H1 (cell line): Measurements from ENCODE around the gene UBASH3B. TPM values are rescaled to one million over a fixed set of nuclear protein-coding genes. Genes with fewer than 3 reads are reported as not detected.

Experiments
- CTCF ChIA-PET: fragments of 300-600 bp; sonication (Branson Sonifier 250); formaldehyde crosslinking; loops from one replicate; lab custom pipeline; 2021; ENCODE audit not compliant: partially characterized antibody; lab: Charles Lee
- POLR2A ChIA-PET: fragments of 300-600 bp; sonication (Branson Sonifier 250); formaldehyde crosslinking; loops from one replicate; lab custom pipeline; 2021; ENCODE audit warnings: inconsistent platforms; ENCODE audit not compliant: partially characterized antibody; lab: Charles Lee
- DNase-seq, 2 experiments: peaks; one replicate each; pipeline versions ENCODE4 v3.0.0 to v3.0.0-alpha.2; 2010 to 2022; ENCODE audit warnings: low spot score in 2 of 2, low read depth in 1 of 2, mixed read lengths in 1 of 2
- FAIRE-seq: peaks from 2 replicates; lab custom pipeline; 2011; peaks lifted over from hg19 to GRCh38; lab: Jason Lieb, UNC
- H2AFZ ChIP-seq: 2 replicates; pipeline ENCODE4 v1.8.1; 2012; ENCODE audit warnings: low read length, inconsistent platforms
- H2AK5ac ChIP-seq: 2 replicates; pipeline ENCODE4 v1.6.1; 2013; ENCODE audit warnings: low read depth, low read length
- H2BK120ac ChIP-seq: replicated peaks from 2 replicates; pipeline ENCODE3; 2013; ENCODE audit warnings: low read depth, low read length, inconsistent platforms
- H2BK12ac ChIP-seq: 2 replicates; pipeline ENCODE4 v1.6.1; 2013; ENCODE audit warnings: low read depth, low read length
- H2BK15ac ChIP-seq: 2 replicates; pipeline ENCODE4 v1.6.1; 2013; ENCODE audit warnings: low read length
- H2BK20ac ChIP-seq: 2 replicates; pipeline ENCODE4 v1.6.1; 2013; ENCODE audit warnings: low read length
- H2BK5ac ChIP-seq: 2 replicates; pipeline ENCODE4 v1.6.1; 2013; ENCODE audit warnings: low read depth, low read length
- H3K14ac ChIP-seq: 2 replicates; pipeline ENCODE4 v1.6.1; 2013; ENCODE audit warnings: inconsistent platforms; ENCODE audit not compliant: insufficient read length
- H3K18ac ChIP-seq: 2 replicates; pipeline ENCODE4 v1.6.1; 2013; ENCODE audit warnings: low read length; ENCODE audit errors: extremely low read depth
- H3K23ac ChIP-seq: 2 replicates; pipeline ENCODE4 v1.6.1; 2013; ENCODE audit warnings: inconsistent platforms; ENCODE audit not compliant: insufficient read length
- H3K23me2 ChIP-seq: 2 replicates; pipeline ENCODE4 v1.6.1; 2013; ENCODE audit warnings: low read depth, low read length
- H3K27ac ChIP-seq: 2 replicates; pipeline ENCODE4 v1.6.1; 2011; ENCODE audit warnings: low read depth, low read length, inconsistent platforms
- H3K27me3 ChIP-seq, 4 experiments: replicated peaks in 1 of 4; 1 replicate in 1 of 4; 2 replicates in 3 of 4; pipeline versions ENCODE4 v1.6.1 to v1.8.1; 2011 to 2013; ENCODE audit warnings: low read length in 3 of 4, mild to moderate bottlenecking in 3 of 4, inconsistent platforms in 2 of 4, mixed read lengths in 2 of 4, moderate library complexity in 1 of 4; ENCODE audit not compliant: control insufficient read depth in 3 of 4, insufficient read depth in 3 of 4; ENCODE audit errors: extremely low read depth in 1 of 4
- H3K36me3 ChIP-seq, 4 experiments: 2 replicates each; pipeline versions ENCODE4 v1.6.1 to v1.8.1; 2011 to 2013; ENCODE audit warnings: mild to moderate bottlenecking in 4 of 4, low read length in 3 of 4, moderate library complexity in 2 of 4, control low read depth in 1 of 4, inconsistent platforms in 1 of 4; ENCODE audit not compliant: insufficient read depth in 4 of 4, control insufficient read depth in 2 of 4
- H3K4ac ChIP-seq: replicated peaks from 2 replicates; pipeline ENCODE3; 2013; ENCODE audit warnings: low read length, low read depth, mixed read lengths, inconsistent platforms; ENCODE audit not compliant: insufficient read length
- H3K4me1 ChIP-seq, 4 experiments: replicated peaks in 1 of 4; 1 replicate in 1 of 4; 2 replicates in 3 of 4; pipeline versions ENCODE4 v1.6.1 to v1.8.1; 2011 to 2013; ENCODE audit warnings: low read length in 3 of 4, inconsistent platforms in 2 of 4, mixed read lengths in 1 of 4; ENCODE audit not compliant: insufficient read depth in 4 of 4, control insufficient read depth in 3 of 4
- H3K4me2 ChIP-seq, 2 experiments: 2 replicates each; pipeline versions ENCODE4 v1.6.1 to v1.8.1; 2011 to 2013; ENCODE audit warnings: low read depth in 2 of 2, low read length in 2 of 2, control low read depth in 1 of 2, inconsistent platforms in 1 of 2, mild to moderate bottlenecking in 1 of 2; ENCODE audit not compliant: insufficient read depth in 1 of 2
- H3K4me3 ChIP-seq, 4 experiments: fragments of 200-600, 300-600 bp in 1 of 4; sonication (generic), shearing (Covaris generic), sonication (Bioruptor Twin) in 1 of 4; 2 replicates each; pipeline versions ENCODE4 v1.5.1 to v1.8.1; 2011 to 2016; ENCODE audit warnings: low read length in 4 of 4, low read depth in 3 of 4, control low read depth in 2 of 4, inconsistent platforms in 2 of 4, mild to moderate bottlenecking in 2 of 4, mixed read lengths in 1 of 4, moderate library complexity in 1 of 4; ENCODE audit not compliant: insufficient read depth in 2 of 4; ENCODE audit errors: extremely low read depth in 1 of 4
- H3K56ac ChIP-seq: replicated peaks from 2 replicates; pipeline ENCODE3; 2013; ENCODE audit warnings: low read depth, mild to moderate bottlenecking, mixed read lengths, low read length, inconsistent platforms; ENCODE audit not compliant: insufficient read length
- H3K79me1 ChIP-seq: 2 replicates; pipeline ENCODE4 v1.6.1; 2013; ENCODE audit warnings: low read depth, low read length, control low read depth
- H3K79me2 ChIP-seq, 2 experiments: 2 replicates each; pipeline versions ENCODE4 v1.6.1 to v1.8.1; 2012 to 2013; ENCODE audit warnings: low read length in 2 of 2, mild to moderate bottlenecking in 2 of 2, inconsistent platforms in 1 of 2; ENCODE audit not compliant: insufficient read depth in 2 of 2, control insufficient read depth in 1 of 2
- H3K9ac ChIP-seq, 4 experiments: replicated peaks in 1 of 4; 1 replicate in 1 of 4; 2 replicates in 3 of 4; pipeline versions ENCODE4 v1.6.1 to v1.8.1; 2011 to 2013; ENCODE audit warnings: low read depth in 3 of 4, low read length in 3 of 4, control low read depth in 2 of 4, mild to moderate bottlenecking in 2 of 4, moderate library complexity in 2 of 4, inconsistent platforms in 1 of 4; ENCODE audit errors: extremely low read depth in 1 of 4
- H3K9me3 ChIP-seq, 2 experiments: 2 replicates each; pipeline versions ENCODE4 v1.6.1 to v1.8.1; 2012 to 2013; ENCODE audit warnings: mild to moderate bottlenecking in 2 of 2, moderate library complexity in 2 of 2, control low read depth in 1 of 2, inconsistent platforms in 1 of 2, low read depth in 1 of 2, low read length in 1 of 2, mixed read lengths in 1 of 2; ENCODE audit not compliant: insufficient read depth in 2 of 2
- H4K20me1 ChIP-seq, 2 experiments: replicated peaks in 1 of 2; 2 replicates each; pipeline versions ENCODE3 to v1.8.1; 2011 to 2013; ENCODE audit warnings: inconsistent platforms in 2 of 2, low read length in 2 of 2, mild to moderate bottlenecking in 1 of 2; ENCODE audit not compliant: insufficient read depth in 2 of 2, control insufficient read depth in 1 of 2
- H4K5ac ChIP-seq: 2 replicates; pipeline ENCODE4 v1.6.1; 2013; ENCODE audit warnings: low read length, low read depth, mixed read lengths, inconsistent platforms; ENCODE audit not compliant: insufficient read length
- H4K8ac ChIP-seq: 2 replicates; pipeline ENCODE4 v1.8.0; 2013; ENCODE audit warnings: mild to moderate bottlenecking, moderate library complexity, low read length, inconsistent platforms; ENCODE audit not compliant: insufficient read depth; ENCODE audit errors: extremely low read depth
- H4K91ac ChIP-seq: replicated peaks from 2 replicates; pipeline ENCODE3; 2013; ENCODE audit warnings: low read length, mixed read lengths, inconsistent platforms; ENCODE audit not compliant: insufficient read length
- RAD21 ChIP-seq, 2 experiments: IDR thresholded peaks in 1 of 2; conservative IDR thresholded peaks in 1 of 2; 2 replicates each; pipeline ENCODE4 v1.6.1; 2011; ENCODE audit warnings: low read depth in 2 of 2, low read length in 2 of 2, improper control_type of control experiment in 1 of 2, inconsistent platforms in 1 of 2, mild to moderate bottlenecking in 1 of 2, moderate library complexity in 1 of 2
- SIN3A ChIP-seq, 2 experiments: IDR thresholded peaks in 1 of 2; conservative IDR thresholded peaks in 1 of 2; 2 replicates each; pipeline ENCODE4 v1.6.1; 2011 to 2012; ENCODE audit warnings: low read length in 2 of 2, improper control_type of control experiment in 1 of 2, low read depth in 1 of 2, mild to moderate bottlenecking in 1 of 2
- SRF ChIP-seq: IDR thresholded peaks from 2 replicates; pipeline ENCODE4 v1.6.1; 2011; ENCODE audit warnings: mild to moderate bottlenecking, low read depth, low read length, moderate library complexity
- WGBS, 2 experiments: shearing (Covaris generic) in 1 of 2; methylation state at CpG; one replicate each; pipeline versions ENCODE4 v1.1.6 to v1.1.7; 2013 to 2015; ENCODE audit warnings: low lambda C conversion rate in 2 of 2, mixed read lengths in 2 of 2, inconsistent platforms in 1 of 2, low coverage in 1 of 2, missing lambda C conversion rate in 1 of 2; ENCODE audit not compliant: insufficient replicate concordance in 2 of 2, insufficient coverage in 1 of 2, insufficient read length in 1 of 2; ENCODE audit errors: extremely low coverage in 1 of 2, missing lambda C conversion rate in 1 of 2; 5-methylcytosine and 5-hydroxymethylcytosine counted together
- polyA plus RNA-seq, 7 experiments: library from polyadenylated mRNA; depleted of rRNA in 3 of 7; stranded (reverse) in 5 of 7; unstranded in 2 of 7; fragments of >200 nt in 5 of 7; fragments of 200-250 nt in 2 of 7; gene quantifications; 1 replicate in 5 of 7; 2 replicates in 1 of 7; 4 replicates in 1 of 7; pipeline versions ENCODE4 v1.2.1 to v1.2.3, GENCODE V29; 2011 to 2013; ENCODE audit warnings: missing spikeins in 2 of 7, mixed read lengths in 2 of 7
- total RNA-seq: library from RNA; stranded (reverse); fragmentation: NEBNext Ultra II Directional; extraction: Animal tissue kit (Norgen Biotek cat#: 25700); gene quantifications from 2 replicates; pipeline ENCODE4 v1.2.1, GENCODE V29; 2021

Gene UBASH3B
- total and polyA plus RNA-seq, 2 of the 8 experiments (the other 6 are each of a cell fraction or from before 2014, with no cell fraction given), result 7.5 to 9.5 TPM

GRCh38 chr11:122625976-122626665 is 29.4 kb upstream of the UBASH3B start:
- POLR2A ChIA-PET, result interaction anchor here (0.5 to 0.6 kb wide), 2 partner anchors 151 to 1171 kb away, joined by 3 to 5 read pairs; no protein-coding TSS in a partner anchor

More at GRCh38 chr11:122625976-122626665, 29.4 kb upstream of the UBASH3B start:
- Histone ChIP-seq H3K9ac (no peak overlapping the region), H3K56ac (no peak overlapping the region), H3K4me1 (no peaks in the 10 kb centered on the region), H4K91ac (no peak overlapping the region), H3K23ac (no peak overlapping the region), H3K79me2 (no peaks in the 10 kb centered on the region), H2BK15ac (no peak overlapping the region), H3K4ac (no peak overlapping the region), H3K27me3 (no peaks in the 10 kb centered on the region), H3K18ac (no peak overlapping the region), H3K9me3 (no peaks in the 10 kb centered on the region), H4K8ac (no peak overlapping the region), H2AK5ac (no peak overlapping the region), H3K23me2 (peaks cover 3% of the 10 kb centered on the region; the same call in 1 of the 2 replicates), H2BK120ac (no peak overlapping the region), H2BK12ac (0 out of 2 replicates have a peak overlapping the region, but pooled peaks have one; percentile 2), H3K4me2 (no peak overlapping the region), H2AFZ (no peak overlapping the region), H3K79me1 (no peaks in the 10 kb centered on the region), H3K4me3 (no peak overlapping the region), H3K27ac (no peak overlapping the region), H3K36me3 (no peaks in the 10 kb centered on the region), H2BK20ac (no peak overlapping the region), H2BK5ac (no peak overlapping the region), H3K14ac (no peak overlapping the region), H4K20me1 (no peaks in the 10 kb centered on the region), H4K5ac (no peak overlapping the region)
- FAIRE-seq (no peak), DNase-seq (no peak)
- no peak for TF ChIP-seq SIN3A (conservative IDR thresholded peaks at IDR 0.05 in 1 of 2, IDR thresholded peaks at IDR 0.05 in 1 of 2; ENCODE audit: low read depth in 1 of 2, low read length in 2 of 2)
- TF ChIP-seq RAD21 (IDR thresholded peaks at IDR 0.05 in 1 of 2, conservative IDR thresholded peaks at IDR 0.05 in 1 of 2; ENCODE audit: low read depth in 2 of 2, low read length in 2 of 2), result no peak
- no peak for TF ChIP-seq SRF
- CTCF ChIA-PET, result interaction anchor here (0.7 to 17.5 kb wide), 5 partner anchors 26 to 242 kb away, joined by 3 to 290 read pairs (median 3); no protein-coding TSS in a partner anchor
- WGBS, 2 experiments, result 95% methylated on average over 7 of the region's 8 CpGs; no CpG with 5 or more reads in 1 of the 2 experiments
